Measurements from ENCODE around the gene FBXW11. TPM values are rescaled to one million over a fixed set of nuclear protein-coding genes. Genes with fewer than 3 reads are reported as not detected.

FBXW11 gene
- total RNA-seq, 4 donors from 2014 or later, result 40.7 to 76.7 (median 49.1) TPM

DNA sequence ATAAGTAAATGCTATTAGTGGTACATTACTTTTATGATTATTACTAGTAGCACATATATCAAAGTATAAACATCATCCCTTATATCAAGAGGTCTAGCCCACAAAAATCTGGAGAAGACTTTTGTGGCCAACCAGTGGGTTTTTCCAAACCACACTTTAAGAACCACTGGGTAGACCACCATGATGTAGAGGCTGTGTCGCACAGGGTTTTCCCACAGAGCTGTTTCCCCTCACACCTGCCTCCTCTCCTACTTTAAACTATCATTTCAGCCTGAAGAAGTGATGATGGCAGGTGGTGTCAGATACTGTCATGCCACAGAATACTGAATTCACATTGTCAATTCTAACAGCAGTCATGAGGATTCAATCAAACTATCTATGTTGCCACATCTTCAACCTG is 109.2 kb downstream of the FBXW11 start:
- Histone ChIP-seq H3K36me3 (peaks cover 0 to 7% (median 0%) of the 10 kb centered on the region in 3 donors), H3K4me1 (no peaks in the 10 kb centered on the region), H3K4me3 (no peak overlapping the region), H3K27ac (no peak overlapping the region), H3K9me3 (no peaks in the 10 kb centered on the region), H3K27me3 (no peaks in the 10 kb centered on the region)
- TF ChIP-seq, protein P1, sequence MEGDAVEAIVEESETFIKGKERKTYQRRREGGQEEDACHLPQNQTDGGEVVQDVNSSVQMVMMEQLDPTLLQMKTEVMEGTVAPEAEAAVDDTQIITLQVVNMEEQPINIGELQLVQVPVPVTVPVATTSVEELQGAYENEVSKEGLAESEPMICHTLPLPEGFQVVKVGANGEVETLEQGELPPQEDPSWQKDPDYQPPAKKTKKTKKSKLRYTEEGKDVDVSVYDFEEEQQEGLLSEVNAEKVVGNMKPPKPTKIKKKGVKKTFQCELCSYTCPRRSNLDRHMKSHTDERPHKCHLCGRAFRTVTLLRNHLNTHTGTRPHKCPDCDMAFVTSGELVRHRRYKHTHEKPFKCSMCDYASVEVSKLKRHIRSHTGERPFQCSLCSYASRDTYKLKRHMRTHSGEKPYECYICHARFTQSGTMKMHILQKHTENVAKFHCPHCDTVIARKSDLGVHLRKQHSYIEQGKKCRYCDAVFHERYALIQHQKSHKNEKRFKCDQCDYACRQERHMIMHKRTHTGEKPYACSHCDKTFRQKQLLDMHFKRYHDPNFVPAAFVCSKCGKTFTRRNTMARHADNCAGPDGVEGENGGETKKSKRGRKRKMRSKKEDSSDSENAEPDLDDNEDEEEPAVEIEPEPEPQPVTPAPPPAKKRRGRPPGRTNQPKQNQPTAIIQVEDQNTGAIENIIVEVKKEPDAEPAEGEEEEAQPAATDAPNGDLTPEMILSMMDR (IDR thresholded peaks at IDR 0.05), result no peak
- TF ChIP-seq POLR2A (IDR thresholded peaks at IDR 0.05), result no peak
- DNase-seq, result no peak

- Histone ChIP-seq H3K4me3 (no peak overlapping the region), H3K27me3 (no peaks in the 10 kb centered on the region), H3K4me1 (no peaks in the 10 kb centered on the region), H3K36me3 (peaks cover 0 to 13% (median 0%) of the 10 kb centered on the region in 3 donors), H3K27ac (no peak overlapping the region), H3K9me3 (no peaks in the 10 kb centered on the region)
- no peak for TF ChIP-seq POLR2A (IDR thresholded peaks at IDR 0.05)
- TF ChIP-seq, protein P1 (IDR thresholded peaks at IDR 0.05), result no peak
- no peak for DNase-seq
These were observed 111.4 kb downstream of the FBXW11 start for GRCh38 chr5:171895081-171895480.

DNA sequence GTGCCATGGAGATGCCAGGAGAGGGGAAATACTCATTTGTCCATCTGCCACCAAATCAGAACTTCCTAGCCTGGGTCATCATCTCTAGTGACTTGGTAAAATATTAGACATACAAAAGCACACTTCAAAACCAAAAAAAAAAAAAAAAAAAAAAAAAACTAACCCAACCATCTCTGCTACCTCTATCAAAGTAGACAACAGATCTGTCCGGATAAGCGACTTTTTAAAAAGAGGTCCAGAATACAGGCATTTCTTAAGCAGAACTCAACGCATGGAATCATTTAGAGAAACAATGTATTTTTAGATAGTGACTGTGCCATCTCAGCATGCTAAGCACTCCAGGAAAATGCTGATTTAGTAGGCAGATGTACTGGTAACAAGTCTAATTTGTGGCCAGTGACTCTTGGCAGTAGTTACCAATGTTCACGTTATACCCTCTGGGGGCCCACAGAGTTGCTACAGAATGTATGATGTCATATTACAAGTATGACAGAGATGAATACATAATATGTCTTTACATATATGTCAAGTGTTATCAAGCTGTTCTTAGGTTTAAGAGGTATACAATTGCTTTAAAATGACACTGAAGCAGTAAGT is 113.0 kb downstream of the FBXW11 start:
- TF ChIP-seq POLR2A (IDR thresholded peaks at IDR 0.05), result no peak
- TF ChIP-seq, protein P1 (IDR thresholded peaks at IDR 0.05), result no peak
- no peak overlapping the region for H3K4me3 ChIP-seq
- peaks cover 0 to 14% (median 0%) of the 10 kb centered on the region in 3 donors for H3K36me3 ChIP-seq
- H3K4me1 ChIP-seq, result no peaks in the 10 kb centered on the region
- no peaks in the 10 kb centered on the region for H3K9me3 ChIP-seq
- H3K27me3 ChIP-seq, result no peaks in the 10 kb centered on the region
- no peak overlapping the region for H3K27ac ChIP-seq
- no peak for DNase-seq

- Histone ChIP-seq H3K9me3 (no peaks in the 10 kb centered on the region), H3K27ac (no peak overlapping the region), H3K4me1 (no peaks in the 10 kb centered on the region), H3K36me3 (peaks cover 0 to 15% (median 0%) of the 10 kb centered on the region in 3 donors), H3K4me3 (no peak overlapping the region), H3K27me3 (no peaks in the 10 kb centered on the region)
- no peak for DNase-seq
- TF ChIP-seq POLR2A (IDR thresholded peaks at IDR 0.05), result no peak
- TF ChIP-seq, protein P1 (IDR thresholded peaks at IDR 0.05), result no peak
These were observed 114.8 kb downstream of the FBXW11 start for GRCh38 chr5:171891595-171891994.

DNA sequence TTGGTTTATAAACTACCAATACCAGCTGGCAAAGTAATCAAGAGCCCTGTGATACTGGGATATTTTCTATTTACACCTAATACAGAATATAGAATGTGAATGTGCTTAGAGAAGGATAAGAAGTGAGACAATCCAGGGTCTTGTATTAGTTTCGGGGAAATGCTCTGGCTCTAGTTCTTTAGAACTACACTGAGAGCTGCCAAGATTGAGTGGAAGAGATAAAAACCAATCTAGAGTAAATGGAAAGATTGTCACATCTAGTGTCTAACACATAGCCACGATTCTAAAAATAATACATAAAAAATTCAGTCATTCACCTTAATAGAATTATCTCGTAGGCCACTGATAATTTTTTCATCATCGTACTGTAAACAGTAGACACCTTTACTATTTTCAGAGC is 115.3 kb downstream of the FBXW11 start:
- TF ChIP-seq POLR2A (IDR thresholded peaks at IDR 0.05), result no peak
- TF ChIP-seq, protein P1 (IDR thresholded peaks at IDR 0.05), result no peak
- Histone ChIP-seq H3K27me3 (no peaks in the 10 kb centered on the region), H3K9me3 (no peaks in the 10 kb centered on the region), H3K4me1 (no peaks in the 10 kb centered on the region), H3K36me3 (peaks cover 0 to 15% (median 0%) of the 10 kb centered on the region in 3 donors), H3K4me3 (no peak overlapping the region), H3K27ac (no peak overlapping the region)
- DNase-seq, result no peak
